Subcutaneous adipose tissue (tissue), 4 donors: Measurements from ENCODE around the gene CADM4. TPM values are rescaled to one million over a fixed set of nuclear protein-coding genes. Genes with fewer than 3 reads are reported as not detected.

Experiments used
- CTCF ChIP-seq: fragments of 450-650 bp; IDR thresholded peaks from one replicate; pipeline ENCODE4 v1.5.1; 2016; ENCODE audit warnings: low read depth, mild to moderate bottlenecking, control low read depth, antibody characterized with exemption, moderate library complexity
- total RNA-seq, 4 donors: library from RNA; depleted of rRNA; stranded (reverse); fragments of >200 nt; gene quantifications; one replicate each; pipeline ENCODE4 v1.1.0, GENCODE V29; 2016

Gene CADM4
- total RNA-seq, 4 donors from 2014 or later = 0.57 to 31.9 (median 0.92) TPM

- no peak for TF ChIP-seq CTCF
Observed at GRCh38 chr19:43660301-43660970, 20.8 kb upstream of the CADM4 start.

DNA sequence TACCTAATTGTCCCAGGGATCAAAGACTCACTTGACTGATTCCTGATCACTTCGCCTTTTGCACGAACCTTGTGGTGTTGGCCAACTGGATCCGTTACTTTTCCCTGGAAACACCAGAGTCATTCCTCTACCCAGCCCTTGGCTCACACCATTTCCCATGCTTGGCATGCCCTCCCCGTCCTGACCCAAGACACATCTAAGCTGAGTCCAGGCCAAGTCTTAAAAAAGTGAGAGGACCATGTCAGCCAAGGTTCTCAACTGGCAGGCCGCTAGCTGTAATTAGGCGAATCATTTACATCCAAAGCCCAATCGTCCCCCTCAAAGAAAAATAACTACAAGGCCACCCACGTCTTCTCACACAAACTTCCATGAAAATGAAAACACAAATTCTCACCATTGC, 18.8 kb upstream of the CADM4 start:
- no peak for TF ChIP-seq CTCF

- TF ChIP-seq CTCF = no peak
Observed at GRCh38 chr19:43658001-43658400, 18.4 kb upstream of the CADM4 start.

GRCh38 chr19:43656436-43656835, 16.8 kb upstream of the CADM4 start:
- TF ChIP-seq CTCF = no peak

DNA sequence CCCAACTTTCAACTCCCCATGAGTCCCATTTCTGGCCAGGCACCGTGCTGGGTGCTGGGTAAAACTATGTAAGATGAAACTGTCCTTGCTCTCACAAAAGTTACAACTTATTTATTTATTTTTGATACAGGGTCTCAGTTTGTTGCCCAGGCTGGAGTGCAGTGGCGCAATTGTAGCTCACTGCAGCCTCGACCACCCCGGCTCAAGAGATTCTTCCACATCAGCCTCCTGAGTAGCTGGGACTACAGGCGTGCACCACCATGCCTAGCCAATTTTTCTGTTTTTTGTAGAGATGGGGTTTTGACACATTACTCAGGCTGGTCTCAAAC, 12.9 kb upstream of the CADM4 start:
- TF ChIP-seq CTCF = no peak

DNA sequence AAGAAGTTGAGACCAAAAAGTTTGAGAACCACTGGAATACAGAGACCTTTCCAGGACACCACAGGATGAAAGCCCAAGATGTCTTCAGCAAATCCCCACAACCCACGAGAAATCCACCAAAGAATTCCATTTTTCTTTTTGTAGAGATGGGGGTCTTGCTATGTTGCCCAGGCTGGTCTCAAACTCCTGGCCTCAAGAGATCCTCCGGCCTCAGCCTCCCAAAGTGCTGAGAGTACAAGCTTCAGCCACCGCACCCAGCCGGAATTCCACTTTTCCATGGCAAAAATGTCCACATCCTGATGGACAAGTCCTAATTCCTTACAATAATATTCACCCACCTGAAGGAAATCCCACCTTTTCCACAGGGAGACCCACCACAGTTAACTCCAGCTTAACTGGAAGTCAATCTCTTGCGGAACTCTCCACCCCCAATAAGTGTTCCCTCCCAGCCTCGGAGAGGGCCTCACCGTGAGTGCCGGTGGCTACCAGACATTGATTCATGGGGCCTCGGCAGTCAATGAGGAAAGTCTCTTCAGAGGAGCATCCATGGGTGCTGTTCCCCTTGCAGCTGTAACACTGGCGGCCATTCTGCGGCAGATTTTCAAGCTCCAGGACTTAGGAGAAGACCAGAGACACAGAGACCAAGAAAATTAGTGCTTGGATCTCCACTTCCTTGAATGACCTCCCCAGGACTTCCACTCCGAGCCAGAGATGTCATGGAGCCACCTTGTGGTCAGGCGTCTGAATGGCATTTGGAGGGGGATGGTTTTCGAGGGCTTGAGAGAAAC, 12.3 kb upstream of the CADM4 start:
- TF ChIP-seq CTCF = no peak

DNA sequence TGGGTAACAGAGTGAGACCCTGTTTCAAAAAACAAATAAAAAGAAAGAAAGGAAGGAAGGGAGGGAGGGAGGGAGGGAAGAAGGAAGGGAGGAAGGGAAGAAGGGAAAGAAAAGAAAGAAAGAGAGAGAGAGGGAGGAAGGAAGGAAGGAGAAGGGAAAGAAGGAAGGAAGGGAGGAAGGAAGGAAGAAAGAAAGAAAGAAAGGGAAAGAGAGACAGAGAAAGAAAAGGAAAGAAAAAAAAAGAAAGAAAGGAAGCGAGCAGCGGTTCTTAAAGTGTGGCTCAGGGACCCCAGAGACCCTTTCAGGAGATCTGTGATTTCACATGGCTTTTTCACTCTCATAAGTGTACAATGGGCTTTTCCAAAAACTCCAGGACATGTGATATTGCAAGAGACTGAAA, 9.9 kb upstream of the CADM4 start:
- no peak for TF ChIP-seq CTCF
